Measurements from ENCODE around the gene MYH7.
"Not testable (repeated sequence)": the region's sequence is repeated elsewhere in the genome, so short reads cannot be mapped to it uniquely, and the experiment has no call there.

The MYH7 gene

DNA sequence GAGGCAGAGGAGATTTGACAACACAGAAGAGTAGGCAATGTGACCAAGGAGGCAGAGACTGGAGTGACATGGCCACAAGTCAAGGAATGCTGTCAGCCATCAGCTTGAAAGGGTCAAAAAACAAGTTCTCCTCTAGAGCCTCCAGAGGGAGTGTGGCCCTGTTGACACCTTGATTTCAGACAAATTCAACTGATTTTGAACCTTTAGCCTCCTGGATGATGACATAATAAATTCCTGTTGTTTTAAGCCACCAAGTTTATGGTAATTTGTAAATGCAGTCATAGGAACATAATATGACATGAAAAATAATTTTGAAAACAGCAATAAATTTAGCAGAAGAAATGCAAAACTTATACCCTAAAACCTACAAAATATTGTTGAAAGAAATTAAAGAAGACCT is 25.5 kb upstream of the MYH7 start:
- FAIRE-seq: no peak
- TF ChIP-seq POLR2A (IDR thresholded peaks at IDR 0.05; ENCODE audit: low read depth, low read length): no peak
- DNase-seq (ENCODE audit: insufficient read length, low spot score): no peak

DNA sequence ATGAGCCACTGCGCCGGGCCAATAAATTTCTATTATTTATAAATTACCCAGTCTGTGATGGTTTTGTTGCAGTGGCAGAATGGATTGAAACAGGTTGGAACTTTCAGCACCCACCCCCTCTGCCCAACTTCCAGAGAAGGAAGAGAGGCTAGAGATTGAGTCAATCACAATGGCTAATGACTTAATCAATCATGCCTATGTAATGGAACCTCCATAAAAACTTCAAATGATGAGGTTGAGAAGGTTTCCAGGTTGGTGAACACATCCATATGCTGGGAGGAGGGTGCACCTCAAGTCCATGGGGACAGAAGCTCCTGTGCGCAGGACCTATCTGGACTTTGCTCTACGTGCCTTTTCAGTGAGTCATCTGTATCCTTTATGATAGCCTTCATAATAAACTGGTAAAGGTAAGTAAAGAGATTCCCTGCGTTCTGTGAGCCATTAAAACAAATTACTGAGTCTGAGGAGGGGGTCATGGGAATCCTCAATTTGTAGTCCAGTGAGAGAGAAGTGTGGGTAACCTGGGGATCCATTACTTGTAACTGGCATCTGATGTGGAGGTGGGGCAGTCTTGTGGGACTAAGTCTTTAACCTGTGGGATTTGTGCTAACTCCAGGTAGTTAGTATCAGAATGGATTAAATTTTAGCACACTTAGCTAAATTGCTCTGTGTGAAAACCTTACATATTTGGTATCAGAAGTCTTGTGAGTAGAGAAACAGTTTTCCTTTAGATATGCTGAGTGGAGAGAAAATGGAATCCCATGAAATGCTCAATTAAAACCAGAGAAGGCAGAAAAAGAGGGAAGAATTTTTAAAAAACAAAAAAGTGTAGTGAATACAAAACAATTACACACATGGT is 22.4 kb upstream of the MYH7 start:
- DNase-seq (ENCODE audit: insufficient read length, low spot score) (no peak), FAIRE-seq (no peak)
- TF ChIP-seq POLR2A (IDR thresholded peaks at IDR 0.05; ENCODE audit: low read depth, low read length): no peak

- DNase-seq (ENCODE audit: insufficient read length, low spot score); FAIRE-seq: not testable (repeated sequence)
Measured at GRCh38 chr14:23456883-23457586, 21.6 kb upstream of the MYH7 start.

- DNase-seq (ENCODE audit: insufficient read length, low spot score): no peak
- no peak for TF ChIP-seq POLR2A (IDR thresholded peaks at IDR 0.05; ENCODE audit: low read depth, low read length)
- no peak for FAIRE-seq
Measured at GRCh38 chr14:23454445-23454856, 19.0 kb upstream of the MYH7 start.

DNA sequence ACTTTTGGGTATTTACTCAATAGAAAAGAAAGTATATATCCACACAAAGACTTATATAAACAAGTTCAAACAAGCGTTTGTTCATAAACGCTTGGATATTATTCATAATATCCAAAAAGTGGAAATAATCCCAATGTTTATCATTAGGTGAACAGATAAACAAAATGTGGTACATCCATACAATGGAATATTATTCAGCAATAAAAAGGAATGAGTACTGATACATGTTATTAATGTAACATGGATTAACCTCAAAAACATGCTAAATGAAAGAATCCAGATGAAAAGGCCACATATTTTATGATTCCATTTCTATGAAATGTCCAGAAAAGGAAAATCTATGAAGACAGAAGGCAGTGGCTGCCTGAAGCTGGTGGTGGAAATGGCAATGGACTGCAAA is 16.8 kb upstream of the MYH7 start:
- DNase-seq (ENCODE audit: insufficient read length, low spot score) (no peak), FAIRE-seq (no peak)
- TF ChIP-seq POLR2A (IDR thresholded peaks at IDR 0.05; ENCODE audit: low read depth, low read length): no peak

DNA sequence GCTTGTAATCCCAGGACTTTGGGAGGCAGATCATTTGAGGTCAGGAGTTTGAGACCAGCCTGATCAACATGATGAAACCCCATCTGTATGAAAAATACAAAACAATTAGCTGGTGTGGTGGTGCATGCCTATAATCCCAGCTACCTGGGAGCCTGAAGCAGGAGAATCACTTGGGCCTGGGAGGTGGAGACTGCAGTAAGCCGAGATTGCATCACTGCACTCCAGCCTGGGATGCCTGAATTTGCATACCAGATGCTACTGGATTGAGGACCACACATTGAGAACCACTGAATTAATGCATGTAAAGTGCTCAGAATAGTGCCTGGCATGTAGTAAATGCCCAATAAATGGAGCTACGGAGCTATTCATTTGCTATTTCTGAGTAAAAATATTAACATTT is 14.9 kb upstream of the MYH7 start:
- DNase-seq (ENCODE audit: insufficient read length, low spot score): no peak
- no peak for TF ChIP-seq POLR2A (IDR thresholded peaks at IDR 0.05; ENCODE audit: low read depth, low read length)

DNA sequence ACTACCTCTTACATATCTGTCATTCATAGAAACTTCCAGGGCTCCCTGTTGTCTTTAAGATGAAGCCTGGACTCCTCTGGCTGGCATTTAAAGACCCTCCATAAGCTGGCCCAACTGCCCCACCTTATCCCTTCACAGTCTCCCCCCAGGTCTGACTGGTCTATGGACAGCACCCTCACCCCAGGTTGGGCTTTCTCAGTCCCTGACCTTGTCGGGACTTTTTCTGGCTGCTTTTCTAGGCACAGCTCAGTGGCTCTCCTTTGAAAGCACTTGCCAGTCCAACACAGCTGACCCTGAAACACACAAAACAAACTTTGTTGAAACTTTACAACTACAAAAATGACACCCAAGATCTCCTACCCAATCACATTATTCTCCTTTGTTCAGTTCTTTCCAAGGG is 13.9 kb upstream of the MYH7 start:
- DNase-seq (ENCODE audit: insufficient read length, low spot score) (no peak), FAIRE-seq (no peak)
- no peak for TF ChIP-seq POLR2A (IDR thresholded peaks at IDR 0.05; ENCODE audit: low read depth, low read length)

More for the DNA sequence above, 14.9 kb upstream of the MYH7 start:
- FAIRE-seq: no peak

GRCh38 chr14:23447361-23448350 is 12.2 kb upstream of the MYH7 start:
- DNase-seq (ENCODE audit: insufficient read length, low spot score) (no peak), FAIRE-seq (no peak)
- TF ChIP-seq POLR2A (IDR thresholded peaks at IDR 0.05; ENCODE audit: low read depth, low read length): no peak

GRCh38 chr14:23446291-23446851 is 10.9 kb upstream of the MYH7 start:
- FAIRE-seq: no peak
- no peak for TF ChIP-seq POLR2A (IDR thresholded peaks at IDR 0.05; ENCODE audit: low read depth, low read length)
- DNase-seq (ENCODE audit: insufficient read length, low spot score): no peak

- TF ChIP-seq POLR2A (IDR thresholded peaks at IDR 0.05; ENCODE audit: low read depth, low read length): no peak
- FAIRE-seq (no peak), DNase-seq (ENCODE audit: insufficient read length, low spot score) (no peak)
Measured at GRCh38 chr14:23445773-23446172, 10.3 kb upstream of the MYH7 start.

GRCh38 chr14:23444314-23444713 is 8.9 kb upstream of the MYH7 start:
- FAIRE-seq (no peak), DNase-seq (ENCODE audit: insufficient read length, low spot score) (no peak)
- TF ChIP-seq POLR2A (IDR thresholded peaks at IDR 0.05; ENCODE audit: low read depth, low read length): no peak

DNA sequence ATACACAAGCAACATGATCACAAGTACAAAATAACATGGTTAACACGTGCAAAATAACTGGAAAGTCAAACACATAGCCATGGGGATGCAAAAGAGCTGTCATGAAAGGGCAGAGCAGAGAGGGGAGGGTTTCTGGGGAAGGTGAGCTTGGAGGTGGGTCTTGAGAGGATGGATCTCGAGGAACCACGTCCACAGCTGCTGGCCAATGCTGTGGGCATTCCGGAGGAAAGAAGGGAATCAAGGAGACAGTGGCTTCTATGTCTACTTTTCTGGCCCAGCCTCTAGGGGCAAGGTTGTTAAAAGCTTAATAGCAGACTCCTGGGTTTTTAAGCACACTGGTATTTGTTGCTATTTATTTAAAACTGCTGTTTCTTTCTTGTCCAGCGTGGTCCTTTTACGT is 8.4 kb upstream of the MYH7 start:
- DNase-seq (ENCODE audit: insufficient read length, low spot score) (no peak), FAIRE-seq (no peak)
- no peak for TF ChIP-seq POLR2A (IDR thresholded peaks at IDR 0.05; ENCODE audit: low read depth, low read length)

DNA sequence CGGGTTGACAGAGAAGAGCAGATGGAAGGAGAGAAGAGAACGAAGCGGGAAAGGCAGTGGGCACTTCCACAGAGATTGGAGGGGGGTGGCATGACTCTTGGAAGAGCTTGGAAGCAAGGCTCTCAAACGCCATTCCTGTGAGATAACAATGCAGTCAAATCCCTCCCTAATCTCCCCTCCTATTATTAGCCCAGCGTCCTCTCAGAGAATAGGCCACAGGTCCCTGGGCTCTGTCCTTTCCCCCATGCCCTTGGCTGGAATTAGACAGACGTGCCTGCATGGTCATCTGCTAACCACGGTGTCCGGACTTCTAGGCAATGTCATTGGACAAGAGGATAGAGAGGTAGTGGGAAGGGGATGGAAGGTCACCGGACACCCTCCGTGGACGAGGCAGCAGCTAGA is 8.0 kb upstream of the MYH7 start:
- no peak for DNase-seq (ENCODE audit: insufficient read length, low spot score)
- no peak for FAIRE-seq
- no peak for TF ChIP-seq POLR2A (IDR thresholded peaks at IDR 0.05; ENCODE audit: low read depth, low read length)

Measured in H54 (cell line).